A673 (cell line): ENCODE data around the gene ADARB2. TPM values are rescaled to one million over a fixed set of nuclear protein-coding genes. Genes with fewer than 3 reads are reported as not detected.
"Not testable (repeated sequence)": the region's sequence is repeated elsewhere in the genome, so short reads cannot be mapped to it uniquely, and the experiment has no call there.

ENCODE experiments used
- BruUV-seq: library from RNA; stranded (reverse); fragments of 400-500 nt; replicated peaks from 2 replicates; lab custom pipeline; 2021; lab: Mats Ljungman, UMichigan
- CTCF ChIA-PET: fragments of 300-600 bp; sonication (Branson Sonifier 250); formaldehyde crosslinking; loops from one replicate; lab custom pipeline; 2022; ENCODE audit warnings: antibody characterized with exemption; lab: Charles Lee
- POLR2A ChIA-PET: fragments of 300-600 bp; sonication (Branson Sonifier 250); formaldehyde crosslinking; loops from one replicate; lab custom pipeline; 2022; ENCODE audit warnings: antibody characterized with exemption; ENCODE audit not compliant: low non-redundant PET; lab: Charles Lee
- DNase-seq: peaks from one replicate; pipeline ENCODE4 v3.0.0-alpha.2; 2015; ENCODE audit warnings: low spot score
- H3K27ac ChIP-seq: fragments of 200-600 bp; sonication (generic); 2 replicates; pipeline ENCODE4 v1.5.1; 2016; ENCODE audit warnings: mixed run types, low read depth, mild to moderate bottlenecking, mixed read lengths, antibody characterized with exemption, low read length; ENCODE audit not compliant: poor library complexity, severe bottlenecking
- H3K27me3 ChIP-seq: fragments of 200-600 bp; sonication (generic); replicated peaks from 2 replicates; pipeline ENCODE4 v1.6.1; 2017; ENCODE audit warnings: mixed run types, low read depth, mild to moderate bottlenecking, mixed read lengths, antibody characterized with exemption, low read length; ENCODE audit not compliant: insufficient read depth, poor library complexity
- H3K36me3 ChIP-seq: fragments of 200-600 bp; sonication (generic); 2 replicates; pipeline ENCODE4 v1.6.1; 2016; ENCODE audit warnings: mixed run types, mild to moderate bottlenecking, mixed read lengths, antibody characterized with exemption, low read length; ENCODE audit not compliant: insufficient read depth, poor library complexity, severe bottlenecking
- H3K4me1 ChIP-seq: fragments of 200-600 bp; sonication (generic); 2 replicates; pipeline ENCODE4 v1.6.1; 2017; ENCODE audit warnings: mixed run types, mild to moderate bottlenecking, mixed read lengths, antibody characterized with exemption, low read length; ENCODE audit not compliant: insufficient read depth, poor library complexity, severe bottlenecking
- H3K4me3 ChIP-seq: fragments of 200-600 bp; sonication (generic); 2 replicates; pipeline ENCODE4 v1.5.1; 2016; ENCODE audit warnings: low read depth, mixed run types, mild to moderate bottlenecking, mixed read lengths, low read length; ENCODE audit not compliant: poor library complexity, severe bottlenecking
- H3K9me3 ChIP-seq: fragments of 200-600 bp; sonication (generic); 2 replicates; pipeline ENCODE4 v1.6.1; 2016; ENCODE audit warnings: mixed run types, low read depth, mild to moderate bottlenecking, mixed read lengths, antibody characterized with exemption, low read length; ENCODE audit not compliant: poor library complexity, severe bottlenecking
- EZH2 ChIP-seq: fragments of 200-600 bp; sonication (generic); IDR thresholded peaks from 2 replicates; pipeline ENCODE4 v1.6.1; 2017; ENCODE audit warnings: borderline replicate concordance, low read depth, mild to moderate bottlenecking, mixed read lengths, antibody characterized with exemption, low read length; ENCODE audit not compliant: poor library complexity, severe bottlenecking
- intact Hi-C: fragments of 100-400 bp; cut with micrococcal nuclease; formaldehyde crosslinking; loops from one replicate; pipeline ENCODE4 v1.10.0; 2022; ENCODE audit not compliant: unreplicated experiment
- total RNA-seq: library from RNA; stranded (reverse); gene quantifications from 2 replicates; pipeline ENCODE4 v1.2.3, GENCODE V29; 2021
- TF ChIP-seq, protein P1 (sequence below): fragments of 300-800, 200-600 bp; sonication (generic); conservative IDR thresholded peaks from 2 replicates; pipeline ENCODE4 v1.5.1; 2017; ENCODE audit warnings: low read depth, mild to moderate bottlenecking, antibody characterized with exemption, low read length, moderate library complexity, mixed read lengths

Gene ADARB2
- total RNA-seq, 1 experiment from 2014 or later, result not detected

DNA sequence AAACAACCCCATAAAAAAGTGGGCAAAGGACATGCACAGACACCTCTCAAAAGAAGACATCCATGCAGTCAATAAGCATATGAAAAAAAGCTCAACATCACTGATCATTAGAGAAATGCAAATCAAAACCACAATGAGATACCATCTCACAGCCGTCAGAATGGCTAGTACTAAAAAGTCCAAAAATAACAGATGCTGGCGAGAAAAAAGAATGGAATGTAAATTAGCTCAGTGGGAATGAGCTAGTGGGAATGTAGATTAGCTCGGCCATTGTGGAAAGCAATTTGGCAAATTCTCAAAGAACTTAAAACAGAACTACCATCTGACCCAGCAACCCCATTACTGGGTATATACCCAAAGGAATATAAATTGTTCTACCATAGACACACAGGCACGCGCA is 394.1 kb downstream of the ADARB2 start:
- DNase-seq, result no peak
- ChIA-PET CTCF (no interaction called here), POLR2A (no interaction called here)
- no peaks in the 10 kb centered on the region for H3K9me3 ChIP-seq
- H3K4me3 ChIP-seq, result no peak overlapping the region
- peaks cover 31% of the 10 kb centered on the region for H3K27me3 ChIP-seq
- no peaks in the 10 kb centered on the region for H3K36me3 ChIP-seq
- no peaks in the 10 kb centered on the region for H3K4me1 ChIP-seq
- no TSS peak for BruUV-seq
- TF ChIP-seq EZH2, result no peak
- TF ChIP-seq, protein P1, sequence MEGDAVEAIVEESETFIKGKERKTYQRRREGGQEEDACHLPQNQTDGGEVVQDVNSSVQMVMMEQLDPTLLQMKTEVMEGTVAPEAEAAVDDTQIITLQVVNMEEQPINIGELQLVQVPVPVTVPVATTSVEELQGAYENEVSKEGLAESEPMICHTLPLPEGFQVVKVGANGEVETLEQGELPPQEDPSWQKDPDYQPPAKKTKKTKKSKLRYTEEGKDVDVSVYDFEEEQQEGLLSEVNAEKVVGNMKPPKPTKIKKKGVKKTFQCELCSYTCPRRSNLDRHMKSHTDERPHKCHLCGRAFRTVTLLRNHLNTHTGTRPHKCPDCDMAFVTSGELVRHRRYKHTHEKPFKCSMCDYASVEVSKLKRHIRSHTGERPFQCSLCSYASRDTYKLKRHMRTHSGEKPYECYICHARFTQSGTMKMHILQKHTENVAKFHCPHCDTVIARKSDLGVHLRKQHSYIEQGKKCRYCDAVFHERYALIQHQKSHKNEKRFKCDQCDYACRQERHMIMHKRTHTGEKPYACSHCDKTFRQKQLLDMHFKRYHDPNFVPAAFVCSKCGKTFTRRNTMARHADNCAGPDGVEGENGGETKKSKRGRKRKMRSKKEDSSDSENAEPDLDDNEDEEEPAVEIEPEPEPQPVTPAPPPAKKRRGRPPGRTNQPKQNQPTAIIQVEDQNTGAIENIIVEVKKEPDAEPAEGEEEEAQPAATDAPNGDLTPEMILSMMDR, result no peak
- intact Hi-C loops, result no loop called here
- no peak overlapping the region for H3K27ac ChIP-seq

DNA sequence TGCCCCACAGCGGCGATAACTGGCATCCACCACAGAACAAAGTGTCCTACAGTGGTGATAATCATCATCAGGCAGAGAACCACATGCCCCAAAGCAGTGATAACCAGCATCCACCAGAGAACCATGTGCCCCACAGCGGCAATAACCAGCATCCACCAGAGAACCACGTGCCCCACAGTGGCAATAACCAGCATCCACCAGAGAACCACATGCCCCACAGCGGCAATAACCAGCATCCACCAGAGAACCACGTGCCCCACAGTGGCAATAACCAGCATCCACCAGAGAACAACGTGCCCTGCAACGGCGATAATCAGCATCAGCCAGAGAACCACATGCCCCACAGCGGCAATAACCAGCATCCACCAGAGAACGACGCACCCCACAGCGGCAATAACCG is 396.3 kb downstream of the ADARB2 start:
- BruUV-seq, result not testable (repeated sequence)

DNA sequence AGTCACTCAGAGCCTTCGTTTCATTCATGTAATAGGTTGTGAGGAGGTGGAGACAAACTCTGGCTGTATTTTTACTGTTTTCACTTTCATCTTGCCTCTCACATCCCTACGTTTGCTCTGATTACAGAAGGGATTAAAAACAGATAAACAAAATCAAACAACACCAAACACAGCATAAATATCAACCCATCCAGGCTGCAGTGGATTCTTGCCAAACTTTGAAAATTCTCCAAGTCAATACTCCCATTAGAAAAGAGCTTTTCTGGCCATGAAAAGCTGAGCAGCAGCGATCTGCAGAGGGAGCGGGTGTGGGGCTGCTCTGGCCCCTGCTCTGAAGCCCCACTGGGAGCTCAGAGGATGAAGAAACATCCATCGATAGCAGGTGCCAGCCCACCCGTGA is 397.9 kb downstream of the ADARB2 start:
- Histone ChIP-seq H3K4me3 (no peak overlapping the region), H3K36me3 (no peaks in the 10 kb centered on the region), H3K27me3 (peaks cover 48% of the 10 kb centered on the region), H3K4me1 (no peaks in the 10 kb centered on the region), H3K9me3 (no peaks in the 10 kb centered on the region), H3K27ac (no peak overlapping the region)
- DNase-seq, result no peak
- ChIA-PET CTCF (no interaction called here), POLR2A (no interaction called here)
- no peak for TF ChIP-seq EZH2
- TF ChIP-seq, protein P1, result no peak
- intact Hi-C loops, result no loop called here
- BruUV-seq, result no TSS peak

More for the DNA sequence above, 396.3 kb downstream of the ADARB2 start:
- H3K36me3 ChIP-seq, H3K4me3 ChIP-seq, H3K9me3 ChIP-seq, POLR2A ChIA-PET, intact Hi-C loops, H3K27ac ChIP-seq, CTCF ChIA-PET, DNase-seq, H3K4me1 ChIP-seq: not testable (repeated sequence)
- H3K27me3 ChIP-seq, result peaks cover 41% of the 10 kb centered on the region

DNA sequence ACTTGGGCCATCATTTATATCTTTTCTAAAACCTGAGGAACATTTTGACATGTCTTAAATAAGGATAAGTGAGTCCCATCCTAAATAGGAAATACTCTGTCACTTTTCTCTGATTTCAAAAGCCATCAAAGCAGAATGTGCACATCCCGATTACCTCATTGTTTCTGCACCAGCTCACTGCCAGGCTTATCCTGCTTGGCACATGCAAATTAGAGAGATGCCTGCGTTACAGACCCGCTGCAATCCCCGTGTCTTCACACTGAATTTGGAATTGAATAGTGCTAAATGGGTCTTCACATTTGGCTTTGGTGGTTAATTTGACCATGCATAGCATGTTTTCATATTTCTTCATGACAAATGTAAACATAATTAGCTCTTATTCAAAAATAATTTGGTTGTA is 401.7 kb downstream of the ADARB2 start:
- no peak overlapping the region for H3K4me3 ChIP-seq
- H3K36me3 ChIP-seq, result no peaks in the 10 kb centered on the region
- H3K9me3 ChIP-seq, result no peaks in the 10 kb centered on the region
- H3K27ac ChIP-seq, result no peak overlapping the region
- no peak for DNase-seq
- no peaks in the 10 kb centered on the region for H3K4me1 ChIP-seq
- peaks cover 82% of the 10 kb centered on the region for H3K27me3 ChIP-seq
- intact Hi-C loops, result no loop called here
- TF ChIP-seq, protein P1, result no peak
- TF ChIP-seq EZH2, result no peak
- no TSS peak for BruUV-seq
- ChIA-PET POLR2A (no interaction called here), CTCF (no interaction called here)
